HG02973 (cell line): ENCODE measurements around the gene TTC7B.

Experiments used
- ATAC-seq: cut with Tn5 transposase; IDR thresholded peaks from one replicate; pipeline ENCODE4 v1.9.1; 2021; ENCODE audit warnings: moderate library complexity; ENCODE audit not compliant: unreplicated experiment

Gene TTC7B

DNA sequence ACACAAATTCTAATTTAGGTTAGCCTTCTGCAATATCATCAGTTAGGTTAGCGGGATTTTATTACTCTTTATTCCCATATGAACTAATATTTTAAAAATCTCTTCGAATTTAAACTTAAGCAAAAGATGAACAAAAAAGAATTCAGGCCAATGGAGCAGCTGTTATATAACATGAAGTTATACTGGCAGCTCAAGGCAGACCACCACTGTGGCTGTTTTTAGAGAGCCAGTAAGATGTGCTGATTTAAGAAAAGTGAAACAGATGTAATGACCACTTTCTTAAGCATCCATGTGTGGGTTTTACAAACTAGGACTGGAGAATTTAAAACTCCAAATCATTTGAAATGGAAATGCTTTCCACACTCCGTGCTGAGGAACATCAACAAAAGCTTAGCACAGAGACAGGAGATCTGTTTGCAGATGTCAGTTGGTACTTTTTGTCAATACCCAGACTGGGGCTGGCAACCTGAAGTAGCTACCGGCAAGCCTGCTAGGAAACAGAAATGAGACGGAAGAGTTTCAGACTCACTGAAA lies 164.9 kb downstream of the TTC7B start:
- ATAC-seq: no peak

DNA sequence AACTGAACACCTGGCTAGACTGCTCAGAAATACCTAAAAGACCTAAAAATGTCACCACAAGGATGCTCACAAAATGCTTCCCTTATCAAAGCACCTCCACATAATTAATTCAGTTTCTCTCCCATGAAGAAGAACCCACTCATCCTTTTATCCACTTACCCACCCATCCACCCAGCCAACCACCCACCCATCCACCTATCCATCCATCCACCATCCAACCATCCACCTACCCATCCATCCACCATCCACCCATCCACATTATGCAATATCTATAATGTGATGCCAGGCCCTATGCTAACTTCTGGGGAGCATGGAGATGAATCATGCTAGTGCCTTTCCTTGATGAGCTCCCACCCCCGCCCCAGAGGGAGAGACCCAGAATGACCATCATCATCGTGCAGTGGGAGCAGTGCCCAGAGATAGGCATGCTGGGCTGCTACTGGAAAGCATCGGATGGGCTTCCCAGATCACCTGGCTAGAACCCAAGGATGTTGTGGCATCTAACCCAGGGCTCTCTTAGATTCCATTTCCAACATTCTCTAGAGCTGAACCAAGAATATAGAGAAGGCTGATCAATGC lies 166.6 kb downstream of the TTC7B start:
- no peak for ATAC-seq

DNA sequence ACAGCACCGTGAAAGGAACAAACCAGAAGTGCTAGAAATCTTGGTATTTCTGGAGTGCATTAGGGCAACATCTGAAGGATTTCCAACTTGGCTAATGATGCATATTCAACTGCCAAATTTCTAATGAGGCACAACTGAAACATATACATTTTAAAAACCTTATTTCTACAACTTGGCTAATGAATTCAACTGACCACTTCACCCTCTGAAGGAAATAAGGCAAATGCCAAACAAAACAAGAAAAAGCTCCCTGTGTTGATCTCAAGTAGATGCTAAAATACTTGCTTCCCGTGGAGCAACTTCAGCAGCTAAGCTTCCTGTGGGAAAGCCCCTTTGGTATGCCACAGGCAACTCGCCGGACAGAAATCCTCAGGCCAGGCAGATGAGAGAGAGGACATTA lies 167.1 kb downstream of the TTC7B start:
- no peak for ATAC-seq

DNA sequence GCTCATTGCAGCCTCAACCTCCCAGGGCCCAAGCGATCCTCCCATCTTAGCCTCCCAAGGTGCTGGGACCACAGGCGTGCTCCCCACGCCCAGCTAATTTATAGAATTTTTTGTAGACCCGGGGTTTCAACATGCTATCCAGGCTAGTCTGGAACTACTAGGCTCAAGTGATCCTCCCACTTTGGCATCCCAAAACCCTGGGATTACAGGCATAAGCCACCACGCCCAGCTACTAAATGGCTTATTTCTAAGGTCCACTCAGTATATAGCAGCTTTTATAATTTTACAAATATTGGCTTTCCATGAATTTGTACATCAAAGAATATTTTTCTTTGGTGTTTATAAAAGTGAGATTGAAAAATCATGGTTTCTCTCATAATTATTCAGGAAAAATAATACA lies 167.8 kb downstream of the TTC7B start:
- ATAC-seq: no peak

DNA sequence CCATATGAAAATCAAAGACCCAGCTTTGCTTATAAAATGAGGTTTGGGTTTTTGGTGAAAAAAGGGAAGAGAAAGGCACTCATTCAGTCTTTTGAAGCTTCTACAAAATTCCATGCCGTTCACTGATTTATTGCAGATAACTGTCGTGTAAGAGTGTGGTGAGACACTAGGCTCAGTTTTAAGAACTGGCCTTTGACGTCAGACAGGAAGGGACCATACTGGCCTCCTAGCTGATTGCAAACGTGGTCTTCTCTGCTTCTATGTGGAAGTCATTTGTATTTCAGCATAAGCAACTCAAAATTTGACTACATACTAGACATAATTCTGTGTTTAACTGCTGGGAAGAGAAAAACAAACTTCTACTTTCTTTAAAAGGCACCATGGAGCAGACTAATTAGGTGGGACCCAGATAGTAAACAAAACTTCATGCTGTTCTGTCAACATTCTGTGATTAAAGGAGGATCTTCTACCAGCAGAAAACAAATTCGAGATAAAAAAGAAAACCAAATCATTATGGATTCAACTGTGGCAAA lies 168.7 kb downstream of the TTC7B start:
- ATAC-seq: no peak

DNA sequence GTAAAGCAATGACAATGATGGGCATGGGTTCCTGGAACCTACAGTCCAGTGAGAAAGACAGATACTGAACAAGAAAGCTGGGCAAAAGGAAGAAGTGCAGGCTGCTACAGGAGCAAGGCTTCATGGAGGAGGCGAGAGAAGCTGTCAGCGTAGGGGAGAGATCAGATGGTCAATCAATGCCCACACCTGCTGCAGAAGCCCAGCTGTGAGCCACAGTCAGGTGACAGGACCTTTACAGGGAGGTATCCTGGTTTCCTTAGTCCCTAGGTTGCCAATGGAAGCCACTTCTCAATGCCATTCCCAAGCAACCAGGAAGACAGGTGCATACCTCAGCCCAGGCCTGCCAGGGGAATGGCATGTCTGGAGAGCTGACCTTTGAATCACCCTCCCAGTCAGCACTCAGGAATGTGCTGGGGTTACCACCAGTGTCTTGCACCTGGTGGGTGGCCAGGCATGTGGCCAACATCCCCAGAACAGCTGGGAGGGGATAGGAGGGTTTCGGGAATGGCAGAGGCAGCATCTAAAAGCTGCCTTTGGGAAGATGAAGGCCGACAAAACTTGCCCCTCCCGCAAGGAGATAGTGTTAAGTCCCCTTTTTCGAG lies 170.3 kb downstream of the TTC7B start:
- ATAC-seq: no peak

DNA sequence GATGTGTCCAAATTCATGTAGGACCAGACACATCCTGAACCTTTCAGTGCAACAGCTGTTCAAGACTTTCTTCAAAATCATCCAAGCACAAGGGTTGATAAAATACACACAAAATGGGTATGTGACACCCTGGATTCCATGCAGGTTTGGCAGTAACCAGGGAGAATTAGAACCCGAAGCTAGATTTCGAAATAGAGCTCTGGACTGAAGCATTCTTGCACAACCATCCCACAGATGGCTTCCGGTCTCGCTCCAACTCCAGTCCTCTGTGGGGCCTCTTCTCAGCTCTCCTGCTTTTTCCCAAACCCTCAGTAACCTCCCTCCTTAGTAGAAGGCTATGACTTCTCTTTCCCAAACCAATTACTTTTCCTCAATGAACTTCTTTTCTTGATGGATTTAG lies 171.3 kb downstream of the TTC7B start:
- no peak for ATAC-seq

DNA sequence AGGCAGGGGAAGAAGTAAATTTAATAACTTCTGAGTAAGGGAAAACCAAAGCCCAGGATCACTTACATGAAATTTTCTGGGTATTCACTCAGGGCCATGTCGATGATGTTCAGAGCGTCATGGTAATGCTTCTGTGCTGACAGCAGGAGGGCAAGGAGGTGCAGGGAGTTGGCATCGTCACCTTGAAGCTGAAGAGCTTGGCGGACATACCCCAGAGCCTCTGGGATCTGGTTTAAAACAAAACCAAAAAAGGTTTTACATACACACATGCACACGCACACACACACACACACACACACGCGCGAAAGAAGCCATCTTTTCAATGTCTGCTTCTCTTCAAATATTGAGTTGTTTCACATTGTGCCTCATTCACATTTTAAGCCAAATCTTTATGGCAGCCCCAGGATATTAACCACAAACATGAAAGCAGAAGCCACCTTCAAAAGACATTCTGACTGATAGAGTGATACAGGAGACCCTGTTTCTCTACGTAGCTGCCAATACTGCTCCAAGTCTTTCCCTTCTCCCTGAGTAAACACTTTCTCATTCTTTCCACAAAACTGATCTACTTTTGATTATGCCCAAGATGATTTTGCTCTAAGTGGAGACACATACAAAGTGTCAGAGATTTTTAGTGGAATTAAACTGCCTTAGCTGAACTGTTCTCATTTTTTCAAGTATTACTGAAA lies 172.1 kb downstream of the TTC7B start:
- no peak for ATAC-seq

DNA sequence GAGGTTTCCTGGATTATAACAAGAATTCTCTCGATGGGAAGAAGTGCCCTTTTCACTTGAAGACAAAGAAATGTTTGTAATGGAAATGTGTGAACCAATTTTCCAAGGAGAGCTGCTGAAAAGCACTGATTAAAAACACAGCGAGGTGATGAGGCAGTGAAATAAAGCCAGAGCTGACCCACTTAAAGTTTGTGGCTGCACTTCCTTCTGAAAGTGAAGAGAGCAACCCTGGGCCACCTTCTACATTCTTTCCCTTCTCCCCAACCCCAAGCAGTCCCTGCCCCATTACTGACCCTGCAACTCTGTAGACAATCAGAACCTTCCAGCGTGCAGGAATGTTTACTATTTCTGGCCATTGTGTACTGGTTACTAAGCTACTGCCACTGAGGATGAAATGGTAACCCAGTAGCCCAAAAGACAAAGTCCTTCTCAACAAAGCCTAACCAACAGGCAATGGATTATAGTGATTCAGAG lies 173.9 kb downstream of the TTC7B start:
- ATAC-seq: no peak

DNA sequence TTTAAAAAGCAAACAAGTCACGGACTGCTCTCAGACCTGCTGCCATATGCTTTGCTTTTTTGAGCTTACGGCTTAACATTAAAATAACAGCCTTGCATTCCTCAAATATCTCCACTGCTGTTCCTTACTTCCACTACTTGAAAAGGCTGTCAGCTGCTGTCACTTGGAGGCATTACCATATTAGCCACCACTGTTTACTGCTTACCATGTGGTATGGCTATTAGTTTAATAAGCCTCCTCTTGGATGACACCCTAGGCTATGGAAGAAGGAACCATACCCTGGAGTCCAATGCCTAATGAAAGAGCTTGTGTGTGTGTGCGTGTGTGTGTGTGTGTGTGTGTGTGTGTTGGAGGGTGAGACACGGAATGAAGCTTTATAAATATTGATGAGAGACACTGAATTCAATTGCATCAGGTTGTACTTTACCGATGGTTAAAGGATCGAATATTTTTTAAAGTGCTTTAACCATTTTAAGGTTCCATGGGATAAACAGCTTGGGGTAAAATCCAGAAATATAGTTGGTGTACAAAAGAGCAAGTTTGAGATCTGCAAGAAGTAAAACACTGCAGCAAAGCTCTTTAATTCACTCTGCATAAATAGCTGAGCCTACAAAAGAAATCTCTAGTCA lies 174.5 kb downstream of the TTC7B start:
- no peak for ATAC-seq

DNA sequence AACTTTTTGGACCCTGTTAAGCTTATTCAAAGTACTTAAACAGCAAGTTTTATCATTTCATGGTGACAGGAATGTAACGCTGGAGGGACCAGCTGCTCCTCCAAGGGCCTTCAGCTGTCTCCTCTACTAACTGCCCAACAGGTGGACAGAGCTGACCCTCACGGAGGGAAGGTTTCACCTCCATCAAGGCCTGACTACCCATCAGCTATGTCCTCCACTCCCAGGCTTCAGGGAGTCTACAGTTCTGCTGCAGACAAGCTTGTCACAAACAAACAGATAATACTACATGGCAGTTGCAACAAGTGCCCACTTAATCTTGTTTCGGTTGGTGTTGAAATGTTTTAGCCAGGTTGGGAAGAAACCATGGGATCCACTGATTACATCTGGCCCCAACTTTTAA lies 175.1 kb downstream of the TTC7B start:
- ATAC-seq: no peak

DNA sequence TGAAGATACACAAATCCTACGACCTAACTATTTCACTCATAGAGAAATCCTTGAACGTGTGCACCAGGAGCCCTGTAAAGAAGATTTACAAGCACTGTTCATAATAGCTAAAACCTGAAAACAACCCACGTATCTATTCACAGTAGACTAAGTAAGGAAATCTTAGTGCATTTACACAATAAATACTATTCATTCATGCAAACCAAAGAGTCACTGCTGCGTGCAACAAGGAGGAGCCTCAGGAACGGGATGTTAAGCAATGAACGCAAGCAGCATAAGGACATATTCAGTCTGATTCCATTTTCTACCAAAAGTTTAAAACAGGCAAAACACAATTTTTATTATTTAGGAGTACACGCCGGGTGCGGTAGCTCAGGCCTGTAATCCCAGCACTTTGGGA lies 176.6 kb downstream of the TTC7B start:
- no peak for ATAC-seq

DNA sequence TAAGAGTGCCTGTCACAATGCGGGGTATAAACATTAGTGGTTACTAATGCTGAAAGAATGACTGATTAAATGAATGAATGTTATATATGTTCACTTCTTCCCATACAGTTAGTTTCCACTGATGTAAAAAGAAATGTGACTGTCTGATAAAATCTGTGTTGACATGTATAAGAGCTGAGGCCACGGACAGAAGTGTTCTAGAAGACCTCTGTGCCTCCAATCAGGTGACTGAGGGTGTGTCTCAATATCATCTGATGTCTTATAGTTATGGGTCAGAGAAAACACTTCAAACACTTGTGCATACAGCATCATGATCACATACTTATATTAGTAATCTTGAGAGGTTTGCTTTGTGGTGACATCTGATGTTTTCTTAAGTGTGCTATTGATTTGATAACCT lies 183.4 kb downstream of the TTC7B start:
- no peak for ATAC-seq

DNA sequence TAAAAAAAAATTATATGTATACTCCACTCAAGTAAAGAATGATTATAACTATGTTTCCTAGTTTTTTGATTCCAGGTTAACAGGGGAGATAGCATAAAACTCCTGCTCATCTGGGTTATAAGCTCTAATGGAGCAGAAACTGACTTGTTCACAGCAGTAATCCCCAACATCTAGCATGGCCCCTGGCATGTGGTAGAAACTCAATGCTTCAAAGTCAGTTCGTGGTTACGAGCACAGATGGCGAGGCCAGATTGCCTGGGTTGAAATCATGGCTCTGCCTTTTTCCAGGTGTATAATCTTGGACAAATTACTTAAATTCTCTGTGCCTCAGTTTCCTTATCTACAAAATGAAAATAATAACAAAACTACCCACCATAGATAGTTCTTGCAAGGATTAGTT lies 183.8 kb downstream of the TTC7B start:
- ATAC-seq: no peak

DNA sequence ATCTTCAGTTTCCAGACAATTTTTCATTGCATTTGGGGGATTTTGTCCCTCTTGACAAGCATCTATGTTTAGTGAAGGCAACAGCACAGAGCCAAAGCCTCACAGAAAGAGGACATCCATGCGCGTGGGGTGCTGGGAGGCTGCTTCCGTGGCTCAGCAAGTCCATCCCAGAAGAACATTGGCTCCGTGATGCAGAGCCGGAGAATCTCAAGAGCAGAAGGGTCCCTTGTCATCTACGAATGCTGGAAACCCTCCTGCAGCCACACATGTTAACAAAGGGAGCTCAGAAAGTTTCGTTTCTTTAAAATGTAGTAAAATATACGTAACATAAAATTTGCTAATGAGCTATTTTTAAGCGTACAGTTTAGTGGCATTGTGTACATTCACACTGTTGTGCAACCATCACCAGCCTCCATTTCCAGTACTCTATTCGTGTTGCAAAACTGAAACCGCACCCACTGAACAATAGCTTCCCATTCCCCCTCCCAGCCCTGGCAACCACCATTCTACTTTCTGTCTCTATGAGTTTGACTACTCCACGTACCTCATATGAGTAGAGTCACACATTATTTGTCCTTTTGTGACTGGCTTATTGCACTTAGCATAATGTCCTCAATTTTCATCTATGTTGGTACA lies 185.9 kb downstream of the TTC7B start:
- no peak for ATAC-seq

DNA sequence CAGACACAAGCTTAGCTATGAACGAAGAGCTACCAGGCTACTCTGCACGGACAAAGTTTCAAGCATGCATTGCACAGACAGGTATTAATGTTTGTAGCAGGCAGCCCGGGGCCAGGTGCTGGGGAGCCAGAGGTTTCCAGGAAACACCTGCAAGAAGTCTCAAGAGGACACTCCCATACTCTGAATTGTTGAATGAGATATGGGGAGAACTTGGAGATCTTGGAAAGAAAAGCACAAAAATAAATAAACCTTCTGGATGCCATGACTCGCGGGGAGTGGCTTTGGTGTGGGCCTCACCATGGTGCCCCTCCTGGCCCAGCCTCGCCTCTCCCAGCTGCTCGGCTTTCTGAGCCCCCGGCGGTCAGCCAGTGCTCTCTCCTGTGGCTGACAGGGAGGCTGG lies 186.8 kb downstream of the TTC7B start:
- no peak for ATAC-seq

DNA sequence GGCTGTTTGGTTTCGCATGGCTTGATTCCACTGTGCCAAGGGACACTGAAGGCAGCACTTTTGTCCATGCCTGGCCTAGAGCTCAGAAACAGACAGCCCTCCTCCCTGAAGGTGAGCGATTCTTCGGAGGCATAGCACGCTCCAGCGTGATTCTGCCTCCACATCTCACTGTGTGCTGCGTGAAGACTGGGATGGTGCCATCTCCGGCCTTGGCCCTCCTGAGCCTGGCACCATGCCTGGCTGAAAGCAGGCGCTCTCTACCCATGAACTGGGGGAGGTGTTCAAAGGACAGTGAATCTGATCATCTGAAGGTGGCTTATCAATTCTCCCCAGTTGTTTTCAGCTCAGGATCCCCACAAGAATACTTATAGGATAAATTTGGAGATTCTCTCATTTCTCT lies 187.4 kb downstream of the TTC7B start:
- no peak for ATAC-seq

DNA sequence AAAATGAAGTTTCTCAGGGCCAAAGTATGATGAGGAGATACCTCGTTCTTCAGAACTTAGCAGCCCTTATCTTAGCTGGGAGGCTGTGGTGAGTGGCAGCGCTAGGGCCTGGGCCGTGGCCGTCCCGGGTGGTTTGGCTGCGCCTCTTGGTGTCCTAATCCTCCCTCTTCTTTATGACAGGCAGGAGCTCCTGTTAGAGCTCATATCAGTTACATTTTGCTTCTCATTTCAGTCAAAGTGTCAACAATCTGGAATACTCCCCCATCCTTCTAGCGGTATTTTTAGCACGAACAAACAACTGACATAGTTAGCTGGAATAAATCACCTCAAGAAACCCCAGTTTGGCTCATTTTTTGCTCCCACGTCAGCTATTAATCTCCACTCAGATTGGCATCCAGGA lies 188.8 kb downstream of the TTC7B start:
- ATAC-seq: no peak

DNA sequence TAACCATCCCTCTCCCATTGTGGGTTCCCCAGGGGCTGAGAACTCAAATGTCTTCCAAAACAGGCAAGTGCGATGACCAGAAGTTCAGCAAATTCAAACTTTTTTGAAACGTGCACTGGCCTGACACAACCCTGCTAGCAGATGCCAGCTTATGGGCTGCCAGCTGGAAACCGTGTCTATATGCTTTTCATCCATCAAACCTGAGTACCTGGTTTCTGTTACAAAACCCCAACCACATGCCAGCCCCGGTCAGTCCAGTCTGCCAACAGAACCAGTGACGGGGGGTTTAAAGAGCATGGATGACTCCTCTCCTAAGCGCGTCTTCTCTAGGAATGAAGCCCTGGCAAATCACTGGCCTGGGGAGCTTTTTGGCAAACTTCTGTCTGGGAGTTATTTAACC lies 189.7 kb downstream of the TTC7B start:
- no peak for ATAC-seq

DNA sequence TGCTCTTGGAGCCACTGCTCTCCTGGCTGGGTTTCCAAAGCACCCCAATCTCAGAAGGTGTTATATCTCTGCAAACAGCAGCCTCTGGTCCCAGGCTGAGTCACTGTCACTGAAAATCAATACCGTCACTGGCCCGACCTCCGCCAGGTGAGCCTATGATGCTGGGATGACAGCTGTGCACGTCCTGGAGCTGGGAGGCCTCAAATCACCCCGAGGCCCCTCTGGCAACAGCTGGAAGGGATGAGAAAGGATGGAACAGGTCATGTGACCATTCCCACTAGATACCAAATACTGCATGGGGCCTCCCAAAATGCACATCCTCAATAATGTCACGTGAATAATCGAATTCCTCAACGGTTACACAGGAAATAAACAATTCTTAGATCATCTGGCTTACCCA lies 190.8 kb downstream of the TTC7B start:
- no peak for ATAC-seq

DNA sequence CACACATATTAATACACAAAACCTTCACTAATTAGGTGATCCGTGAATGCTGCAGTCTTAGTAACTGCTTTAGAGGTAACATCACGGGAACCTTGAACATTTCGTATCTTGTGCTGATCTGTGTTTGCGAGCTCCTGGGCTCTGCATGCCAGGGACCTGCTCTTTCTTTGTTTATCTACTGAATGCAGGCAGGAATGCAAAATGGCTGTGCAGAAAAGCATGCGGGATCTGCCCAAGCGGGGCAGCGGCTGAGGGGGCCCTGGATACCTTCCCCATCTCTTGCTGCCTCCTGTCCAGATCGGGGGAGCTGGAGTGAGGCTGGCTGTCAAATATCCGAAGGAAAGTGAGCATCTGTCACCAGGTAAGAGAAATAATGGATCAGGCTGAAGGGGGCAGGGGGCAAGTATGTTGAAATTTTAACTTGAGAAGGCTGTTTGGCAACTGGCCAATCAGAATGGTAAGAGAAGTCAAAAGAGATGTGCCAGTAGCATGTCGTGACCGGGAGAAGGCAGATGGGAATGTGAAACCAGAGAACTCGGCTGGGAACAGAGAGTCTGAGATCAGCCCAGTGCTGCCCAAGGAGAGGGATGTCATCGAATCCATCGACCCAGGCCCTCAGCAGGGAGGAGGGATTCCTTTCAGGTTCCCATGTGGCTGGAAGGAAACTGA lies 191.4 kb downstream of the TTC7B start:
- ATAC-seq: no peak
